Mucosa of descending colon (tissue), 3 donors: ENCODE data around the gene DSCAM. TPM values are rescaled to one million over a fixed set of nuclear protein-coding genes. Genes with fewer than 3 reads are reported as not detected.

ENCODE experiments used
- ATAC-seq: fragments of 200-7000 bp; cut with Tn5 transposase; one replicate; pipeline ENCODE4 v1.9.1; 2020; ENCODE audit warnings: mild to moderate bottlenecking, moderate library complexity
- DNase-seq, 3 donors: peaks; one replicate each; pipeline ENCODE4 v3.0.0-alpha.2; 2020
- H3K36me3 ChIP-seq: fragments of 200-600 bp; one replicate; pipeline ENCODE4 v1.8.0; 2021; ENCODE audit warnings: low read depth, mild to moderate bottlenecking
- H3K4me1 ChIP-seq: fragments of 200-600 bp; one replicate; pipeline ENCODE4 v1.8.0; 2021; ENCODE audit warnings: low read depth, mild to moderate bottlenecking
- H3K4me3 ChIP-seq: fragments of 200-600 bp; one replicate; pipeline ENCODE4 v1.8.0; 2021; ENCODE audit warnings: mild to moderate bottlenecking
- H3K9me3 ChIP-seq: fragments of 200-600 bp; one replicate; pipeline ENCODE4 v1.8.0; 2021; ENCODE audit warnings: mild to moderate bottlenecking
- intact Hi-C, 2 donors: fragments of 100-400 bp; cut with DNase I in 1 of 2; cut with micrococcal nuclease in 1 of 2; formaldehyde crosslinking; loops; one replicate each; pipeline versions ENCODE4 v1.11.0 to v1.11.1; 2022; cut with DNase I, micrococcal nuclease
- total RNA-seq, 3 donors: library from RNA; stranded (reverse); fragmentation: NEBNext Ultra II Directional in 2 of 3; extraction: Animal tissue kit (Norgen Biotek cat#: 25700) in 2 of 3; gene quantifications; one replicate each; pipeline versions ENCODE4 v1.2.1 to v1.2.4, GENCODE V29; 2021 to 2023
- TF ChIP-seq, protein P1 (sequence below): fragments of 200-600 bp; IDR thresholded peaks from one replicate; pipeline ENCODE4 v1.8.0; 2022; ENCODE audit warnings: antibody characterized with exemption, mild to moderate bottlenecking
- donor health status: DM: no; HTN: no; CAD: no; lungs with moderate emphysema.
- donor health status: DM: no; HTN: no; CAD: no.
- donor health status: DM: no; HTN: yes; CAD: no.

The DSCAM gene
- total RNA-seq, 3 donors from 2014 or later, result 0.35 TPM; not detected in 2

GRCh38 chr21:40018871-40019475 lies 828.0 kb downstream of the DSCAM start:
- no peaks in the 10 kb centered on the region for H3K36me3 ChIP-seq
- TF ChIP-seq, protein P1, sequence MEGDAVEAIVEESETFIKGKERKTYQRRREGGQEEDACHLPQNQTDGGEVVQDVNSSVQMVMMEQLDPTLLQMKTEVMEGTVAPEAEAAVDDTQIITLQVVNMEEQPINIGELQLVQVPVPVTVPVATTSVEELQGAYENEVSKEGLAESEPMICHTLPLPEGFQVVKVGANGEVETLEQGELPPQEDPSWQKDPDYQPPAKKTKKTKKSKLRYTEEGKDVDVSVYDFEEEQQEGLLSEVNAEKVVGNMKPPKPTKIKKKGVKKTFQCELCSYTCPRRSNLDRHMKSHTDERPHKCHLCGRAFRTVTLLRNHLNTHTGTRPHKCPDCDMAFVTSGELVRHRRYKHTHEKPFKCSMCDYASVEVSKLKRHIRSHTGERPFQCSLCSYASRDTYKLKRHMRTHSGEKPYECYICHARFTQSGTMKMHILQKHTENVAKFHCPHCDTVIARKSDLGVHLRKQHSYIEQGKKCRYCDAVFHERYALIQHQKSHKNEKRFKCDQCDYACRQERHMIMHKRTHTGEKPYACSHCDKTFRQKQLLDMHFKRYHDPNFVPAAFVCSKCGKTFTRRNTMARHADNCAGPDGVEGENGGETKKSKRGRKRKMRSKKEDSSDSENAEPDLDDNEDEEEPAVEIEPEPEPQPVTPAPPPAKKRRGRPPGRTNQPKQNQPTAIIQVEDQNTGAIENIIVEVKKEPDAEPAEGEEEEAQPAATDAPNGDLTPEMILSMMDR, result no peak
- H3K9me3 ChIP-seq, result no peaks in the 10 kb centered on the region
- intact Hi-C loops, result no loop called here
- no peak for ATAC-seq
- no peaks in the 10 kb centered on the region for H3K4me1 ChIP-seq
- H3K4me3 ChIP-seq, result no peak overlapping the region
- no peak for DNase-seq

- TF ChIP-seq, protein P1, result no peak
- intact Hi-C loops, result no loop called here
- DNase-seq (no peak), ATAC-seq (no peak)
- no peaks in the 10 kb centered on the region for H3K9me3 ChIP-seq
- H3K4me1 ChIP-seq, result no peaks in the 10 kb centered on the region
- no peak overlapping the region for H3K4me3 ChIP-seq
- no peaks in the 10 kb centered on the region for H3K36me3 ChIP-seq
These were observed 830.3 kb downstream of the DSCAM start for GRCh38 chr21:40016667-40017066.

DNA sequence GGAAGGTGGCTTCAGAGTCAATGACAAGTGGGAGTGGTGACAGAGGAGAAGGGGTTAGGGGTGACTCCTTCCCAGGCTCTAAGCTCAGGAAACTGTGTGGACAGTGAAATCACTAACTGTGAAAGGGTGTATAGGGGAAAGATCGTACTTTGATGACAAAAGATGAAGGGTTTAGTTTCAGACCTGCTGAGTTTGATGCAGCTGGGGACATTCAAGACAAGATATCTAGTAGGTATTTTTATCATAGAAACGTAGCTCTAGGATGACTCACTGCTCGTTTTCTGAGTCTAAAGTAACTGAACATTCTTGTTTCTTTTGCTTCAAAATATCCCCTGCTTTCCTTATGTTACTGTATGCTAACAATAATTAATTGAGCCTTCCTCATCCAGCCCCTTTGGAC lies 830.7 kb downstream of the DSCAM start:
- no peak for ATAC-seq
- no peaks in the 10 kb centered on the region for H3K9me3 ChIP-seq
- no peak overlapping the region for H3K4me3 ChIP-seq
- intact Hi-C loops, result no loop called here
- no peaks in the 10 kb centered on the region for H3K4me1 ChIP-seq
- no peak for DNase-seq
- TF ChIP-seq, protein P1, result no peak
- no peaks in the 10 kb centered on the region for H3K36me3 ChIP-seq

- no peaks in the 10 kb centered on the region for H3K9me3 ChIP-seq
- ATAC-seq, result no peak
- DNase-seq, result no peak
These were observed 831.1 kb downstream of the DSCAM start for GRCh38 chr21:40015818-40016217.

GRCh38 chr21:40014394-40014793 lies 832.6 kb downstream of the DSCAM start:
- no peaks in the 10 kb centered on the region for H3K36me3 ChIP-seq
- H3K4me3 ChIP-seq, result no peak overlapping the region
- intact Hi-C loops, result no loop called here
- TF ChIP-seq, protein P1, result no peak
- ATAC-seq, result no peak
- DNase-seq, result no peak
- no peaks in the 10 kb centered on the region for H3K9me3 ChIP-seq
- H3K4me1 ChIP-seq, result no peaks in the 10 kb centered on the region

More at GRCh38 chr21:40015818-40016217, 831.1 kb downstream of the DSCAM start:
- H3K4me1 ChIP-seq, result no peaks in the 10 kb centered on the region
- TF ChIP-seq, protein P1, result no peak
- intact Hi-C loops, result no loop called here
- H3K4me3 ChIP-seq, result no peak overlapping the region
- no peaks in the 10 kb centered on the region for H3K36me3 ChIP-seq
